Left kidney (tissue), 8 donors: ENCODE results near the gene TFEC. TPM values are rescaled to one million over a fixed set of nuclear protein-coding genes. Genes with fewer than 3 reads are reported as not detected.
A peak's percentile ranks its signal among the peaks of the same experiment; 100 is the strongest.
"Not testable (repeated sequence)": the region's sequence is repeated elsewhere in the genome, so short reads cannot be mapped to it uniquely, and the experiment has no call there.

ENCODE experiments used
- DNase-seq: peaks from one replicate; pipeline ENCODE4 v3.0.0-alpha.2; 2013
- long read RNA-seq, 8 donors: transcript quantifications; one replicate each; lab custom pipeline, GENCODE V29; 2026
- polyA plus RNA-seq: library from polyadenylated mRNA; unstranded; fragments of 120-200 nt; gene quantifications from one replicate; pipeline ENCODE4 v1.2.1, GENCODE V29; 2013; ENCODE audit not compliant: insufficient read length

TFEC gene
- 37.8 TPM for polyA plus RNA-seq
- long read RNA-seq, donor 1, partial matches to known transcripts = 6 of 7 reads
- long read RNA-seq, donor 1, other reads (novel, unspliced or antisense) = 0 of 7 reads
- long read RNA-seq, donor 2, full-length matches to known transcripts = 4 of 4 reads
- long read RNA-seq, donor 2, partial matches to known transcripts = 0 of 4 reads
- long read RNA-seq, donor 2, other reads (novel, unspliced or antisense) = 0 of 4 reads
- long read RNA-seq, donor 3, full-length matches to known transcripts = 4 of 4 reads
- long read RNA-seq, donor 3, partial matches to known transcripts = 0 of 4 reads
- long read RNA-seq, donor 3, other reads (novel, unspliced or antisense) = 0 of 4 reads
- long read RNA-seq, donor 4 = 0 reads
- long read RNA-seq, donor 5, full-length matches to known transcripts = 7 of 13 reads
- long read RNA-seq, donor 5, partial matches to known transcripts = 6 of 13 reads
- long read RNA-seq, donor 5, other reads (novel, unspliced or antisense) = 0 of 13 reads
- long read RNA-seq, donor 6, full-length matches to known transcripts = 6 of 12 reads
- long read RNA-seq, donor 6, partial matches to known transcripts = 6 of 12 reads
- long read RNA-seq, donor 6, other reads (novel, unspliced or antisense) = 0 of 12 reads
- long read RNA-seq, donor 7, full-length matches to known transcripts = 5 of 17 reads
- long read RNA-seq, donor 7, partial matches to known transcripts = 12 of 17 reads
- long read RNA-seq, donor 7, other reads (novel, unspliced or antisense) = 0 of 17 reads
- long read RNA-seq, donor 8, full-length matches to known transcripts = 2 of 2 reads
- long read RNA-seq, donor 8, partial matches to known transcripts = 0 of 2 reads
- long read RNA-seq, donor 8, other reads (novel, unspliced or antisense) = 0 of 2 reads

GRCh38 chr7:116030651-116031276 is at the start of gene TFEC:
TFEC (minus strand) TSS chr7:116030763; CDS start chr7:115984441, 46,322 bp downstream.
- no peak for DNase-seq

GRCh38 chr7:116075351-116076145 is 45.0 kb upstream of the TFEC start:
- no peak for DNase-seq

DNA sequence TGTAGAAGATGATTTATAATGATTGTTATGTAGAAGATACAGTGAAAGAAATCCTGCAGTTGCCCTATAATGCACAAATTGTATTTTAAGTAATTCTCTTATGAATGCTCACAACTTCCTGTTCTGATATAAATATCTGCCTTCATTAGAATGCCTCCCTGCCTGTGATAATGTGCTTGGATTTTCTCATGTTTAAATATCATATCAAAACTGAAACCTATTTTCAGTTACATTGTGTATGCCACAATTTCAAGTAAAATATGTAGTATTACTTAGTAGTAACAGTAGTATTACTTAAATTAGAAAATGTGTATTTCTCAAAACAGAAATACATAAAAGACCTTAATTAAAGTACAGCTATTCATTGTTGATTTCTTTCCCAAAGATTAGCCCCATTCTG is 41.1 kb upstream of the TFEC start:
- DNase-seq = no peak

GRCh38 chr7:116064179-116064578 is 33.6 kb upstream of the TFEC start:
- no peak for DNase-seq

DNA sequence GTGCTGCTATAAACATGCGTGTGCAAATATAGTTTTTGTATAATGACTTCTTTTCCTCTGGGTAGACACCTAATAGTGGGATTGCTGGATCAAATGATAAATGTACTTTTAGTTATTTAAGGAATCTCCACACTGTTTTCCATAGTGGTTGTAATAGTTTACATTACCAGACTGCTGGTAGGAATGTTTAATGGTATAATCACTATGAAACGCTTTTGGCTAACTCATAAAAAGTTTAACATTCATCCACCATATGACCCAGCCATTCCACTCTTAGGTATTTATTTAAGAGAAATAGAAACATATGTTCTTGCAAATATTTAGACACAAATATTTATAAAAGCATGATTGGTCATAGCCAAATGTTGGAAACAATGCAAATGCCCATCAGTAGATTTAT is 32.1 kb upstream of the TFEC start:
- DNase-seq = no peak

- DNase-seq = no peak
These were observed 21.4 kb upstream of the TFEC start for GRCh38 chr7:116052006-116052405.

- DNase-seq = not testable (repeated sequence)
These were observed 16.7 kb upstream of the TFEC start for GRCh38 chr7:116047261-116047660.

DNA sequence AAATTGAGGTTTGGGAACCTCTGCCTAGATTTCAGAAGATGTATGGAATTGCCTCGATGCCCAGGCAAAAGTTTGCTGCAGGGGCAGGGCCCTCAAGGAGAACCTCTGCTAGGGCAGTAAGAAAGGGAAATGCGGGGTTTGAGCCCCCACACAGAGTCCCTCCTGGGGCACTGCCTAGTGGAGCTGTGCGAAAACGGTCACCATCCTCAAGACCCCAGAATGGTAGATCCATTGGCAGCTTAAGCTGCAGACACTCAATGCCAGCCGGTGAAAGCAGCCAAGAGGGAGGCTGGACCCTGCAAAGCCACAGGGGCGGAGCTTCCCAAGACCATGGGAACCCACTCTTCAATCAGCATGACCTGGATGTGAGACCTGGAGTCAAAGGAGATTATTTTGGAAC is 15.0 kb upstream of the TFEC start:
- DNase-seq = no peak

GRCh38 chr7:116041615-116042014 is 11.1 kb upstream of the TFEC start:
- no peak for DNase-seq

DNA sequence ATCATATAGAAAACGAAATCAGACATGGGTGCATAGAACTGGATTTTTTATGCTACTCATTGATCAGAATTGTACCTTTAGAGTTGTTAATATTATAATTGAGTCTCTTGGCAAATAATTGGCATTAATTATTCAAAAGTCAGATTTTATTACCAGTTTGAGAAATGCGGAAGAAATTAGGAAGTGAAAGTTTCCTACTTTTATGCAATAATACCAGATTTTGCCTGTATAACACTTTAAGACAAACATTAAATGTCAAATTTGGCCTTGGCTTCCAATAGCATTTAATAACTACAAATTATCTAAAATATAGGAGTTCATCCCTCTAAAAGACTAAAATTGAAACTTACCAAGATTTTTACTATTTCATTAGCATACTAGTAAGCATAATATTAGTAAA is 6.8 kb upstream of the TFEC start:
- DNase-seq = no peak

DNA sequence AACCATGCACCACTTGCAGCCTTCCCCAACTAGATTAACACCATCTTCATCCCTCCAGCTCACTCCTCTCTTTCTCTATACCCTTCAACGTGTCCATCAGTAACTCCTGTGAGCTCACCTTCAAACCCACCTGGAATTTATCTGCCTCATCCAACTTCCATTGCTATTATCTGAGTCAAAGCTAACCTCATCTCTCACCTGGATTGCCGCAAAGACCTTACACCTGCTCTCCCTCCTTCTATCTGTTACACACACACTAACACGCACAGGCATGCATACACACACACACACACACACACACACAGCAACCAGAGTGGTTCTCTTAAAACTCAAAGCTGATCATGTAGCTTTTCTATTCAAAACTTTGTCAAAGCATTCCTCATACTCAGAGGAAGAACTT is 3.8 kb upstream of the TFEC start:
- no peak for DNase-seq

DNA sequence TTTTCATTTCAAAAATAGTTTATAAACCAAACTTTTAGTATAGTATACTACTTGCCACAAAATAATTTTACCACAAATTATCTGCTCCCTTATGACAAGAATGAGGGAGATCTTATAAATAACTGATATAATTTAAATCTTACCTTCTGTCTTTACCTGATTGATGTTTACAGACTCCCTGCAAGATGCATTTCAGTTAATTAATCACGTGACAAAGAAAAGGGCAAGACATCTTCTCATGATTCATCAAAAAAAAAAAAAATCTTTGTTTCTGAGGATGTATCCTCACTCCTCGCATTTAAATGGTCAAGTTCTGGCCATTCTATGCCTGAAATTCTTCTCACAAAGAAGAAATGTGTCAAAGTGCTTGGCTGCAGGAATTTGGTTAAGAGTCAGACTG is 2.3 kb upstream of the TFEC start:
- DNase-seq = no peak

GRCh38 chr7:116028787-116029186 is 1.8 kb downstream of the TFEC start:
- DNase-seq = no peak

DNA sequence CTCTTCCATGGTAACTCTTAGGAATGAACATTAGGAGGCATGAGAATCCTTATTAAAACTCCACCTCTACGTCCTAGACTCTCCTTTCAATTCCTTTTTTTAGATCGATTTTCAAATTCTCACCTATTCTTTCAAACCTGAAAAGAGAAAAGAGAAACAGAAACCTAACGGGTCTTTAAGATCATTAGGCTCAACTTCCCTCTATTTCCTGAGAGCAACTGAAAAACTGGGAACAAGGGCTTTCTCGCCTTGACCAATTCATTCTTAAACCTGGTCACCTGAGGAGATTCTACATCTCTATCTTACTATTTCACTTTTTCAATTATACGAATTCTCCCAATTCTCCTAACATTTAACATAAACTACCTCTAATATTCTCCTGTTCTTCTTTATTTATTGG is 2.8 kb downstream of the TFEC start:
- DNase-seq = no peak

DNA sequence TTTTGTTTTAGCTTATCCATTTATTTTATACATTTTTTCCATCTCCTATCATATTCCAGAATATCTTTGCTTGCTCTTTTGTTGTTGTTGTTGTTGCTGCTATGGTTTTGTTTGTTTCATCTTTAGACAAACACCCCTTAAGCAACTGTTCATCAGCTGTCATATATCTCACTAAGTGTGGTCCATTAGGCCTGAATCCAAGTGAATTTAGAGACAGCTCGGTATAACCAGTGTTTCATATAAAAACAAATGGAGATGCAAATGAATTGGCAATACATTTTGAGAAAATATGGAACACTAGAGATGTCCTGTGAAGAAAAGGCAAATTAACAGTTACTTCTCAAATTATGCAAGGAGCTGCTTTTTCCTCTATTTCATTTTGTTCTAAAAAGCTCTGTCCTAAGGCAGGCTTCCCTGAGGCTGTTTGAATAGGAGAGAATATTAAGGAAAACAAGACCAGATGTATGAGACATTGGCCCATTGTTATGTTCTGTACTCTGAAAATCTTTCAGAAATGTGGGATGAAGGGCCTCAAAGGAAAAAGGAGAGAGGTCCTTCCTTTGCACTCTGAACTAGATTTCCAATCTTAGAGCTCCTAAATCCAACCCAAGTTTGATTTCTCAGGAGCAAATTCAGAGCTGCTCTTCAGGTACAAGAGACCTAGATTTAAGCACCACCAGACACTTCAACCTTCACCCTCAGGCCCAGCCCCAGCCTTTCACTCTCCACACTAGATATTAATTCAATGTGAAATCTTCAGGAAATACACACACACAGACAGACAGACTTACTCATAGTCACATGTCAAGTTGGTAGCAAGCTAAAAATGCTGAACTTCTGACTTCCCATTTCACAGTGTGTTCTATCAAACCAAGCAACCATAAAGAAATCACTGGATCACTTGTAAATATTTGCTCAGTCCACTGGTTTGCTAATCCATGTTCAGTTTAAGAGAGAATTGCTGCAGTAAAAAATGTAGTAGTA is 5.4 kb downstream of the TFEC start:
- no peak for DNase-seq

DNA sequence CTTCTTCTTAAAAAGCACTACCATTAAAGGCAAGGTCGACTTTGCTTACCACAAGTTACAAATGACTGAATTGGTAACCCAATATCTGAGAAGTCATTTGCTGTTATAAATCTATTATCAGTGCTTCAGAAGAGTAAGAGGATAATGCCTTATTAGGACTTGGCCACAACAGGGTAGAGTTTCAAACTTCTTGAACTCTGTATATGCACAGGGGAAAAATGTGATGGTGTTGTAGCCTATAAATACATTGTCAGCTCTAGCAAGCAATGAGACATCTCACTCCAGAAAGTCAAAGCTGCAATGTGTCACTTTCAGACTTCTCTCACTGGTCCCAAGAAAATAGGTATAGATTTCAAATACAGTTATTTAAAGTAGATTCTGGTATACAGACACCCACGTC is 9.3 kb downstream of the TFEC start:
- DNase-seq = peak; percentile 27

GRCh38 chr7:116018731-116019130 is 11.8 kb downstream of the TFEC start:
- DNase-seq = no peak

DNA sequence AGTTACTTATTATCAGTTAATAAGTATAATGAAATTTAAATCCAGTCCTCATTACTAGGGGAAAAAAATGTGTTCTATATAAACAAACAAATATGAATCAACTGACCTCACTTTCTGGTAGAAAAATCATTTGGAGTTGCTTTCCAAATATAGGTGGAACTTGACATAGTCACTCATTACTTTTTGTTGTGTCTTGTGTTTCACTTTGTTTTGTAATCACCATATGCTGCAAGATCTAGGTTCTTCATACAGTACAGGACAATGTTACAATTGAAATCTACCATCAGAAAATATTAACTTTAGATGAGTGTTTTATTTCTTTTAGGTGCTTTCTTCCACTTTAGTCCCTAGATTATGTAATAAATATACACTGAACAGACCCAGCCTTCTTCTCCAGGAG is 16.9 kb downstream of the TFEC start:
- no peak for DNase-seq

DNA sequence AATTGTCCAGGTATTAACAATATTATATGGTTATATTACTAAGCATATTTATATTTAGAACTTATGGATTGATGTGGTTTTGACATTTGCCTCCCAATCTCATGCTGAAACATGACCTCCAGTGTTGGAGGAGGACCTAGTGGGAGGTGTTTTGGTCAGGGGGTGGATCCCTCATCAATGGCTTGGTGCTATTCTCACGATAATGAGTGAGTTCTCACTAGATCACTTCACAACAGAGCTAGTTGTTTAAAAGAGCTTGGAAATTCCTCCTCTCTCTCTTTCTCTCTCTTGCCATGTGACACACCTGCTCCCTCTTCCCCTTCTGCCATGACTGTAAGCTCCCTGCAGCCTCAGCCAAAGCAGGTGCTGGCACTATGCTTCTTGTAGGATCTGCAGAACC is 19.0 kb downstream of the TFEC start:
- no peak for DNase-seq

GRCh38 chr7:116004762-116005161 is 25.8 kb downstream of the TFEC start:
- DNase-seq = not testable (repeated sequence)

- no peak for DNase-seq
These were observed 33.3 kb downstream of the TFEC start for GRCh38 chr7:115997221-115997620.
